ENCODE results near the gene KLF16. TPM values are rescaled to one million over a fixed set of nuclear protein-coding genes. Genes with fewer than 3 reads are reported as not detected.

The KLF16 gene
- total RNA-seq, 1 donor from 2014 or later, result 3.3 TPM

DNA sequence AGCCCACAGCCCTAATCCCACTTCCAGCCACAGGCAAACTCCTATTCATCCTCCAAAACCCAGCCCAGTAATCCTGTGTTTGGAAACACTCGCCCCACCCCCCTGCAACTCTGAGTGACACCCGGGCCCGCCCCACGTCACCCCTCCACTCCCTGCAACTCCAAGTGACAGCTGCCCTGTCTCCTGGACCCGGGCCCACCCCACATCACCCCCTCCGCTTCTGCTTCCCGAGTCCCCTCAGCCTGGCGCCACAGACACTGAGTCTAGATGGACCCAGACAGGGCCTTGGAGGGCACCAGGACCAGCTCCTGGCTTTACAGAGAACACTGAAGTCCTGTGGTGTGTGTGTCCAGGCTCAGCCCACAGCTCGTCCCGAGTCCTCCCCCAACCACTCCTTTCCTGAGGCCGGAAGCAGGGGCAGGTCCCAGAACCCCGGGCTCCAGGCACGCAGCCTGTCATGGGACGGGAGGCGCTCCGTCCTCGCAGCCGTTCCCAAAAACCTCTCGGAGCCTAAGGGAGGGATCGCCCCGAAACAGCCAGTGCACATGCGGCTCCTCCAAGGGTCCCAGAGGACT is 22.8 kb downstream of the KLF16 start:
- DNase-seq, result no peak

DNA sequence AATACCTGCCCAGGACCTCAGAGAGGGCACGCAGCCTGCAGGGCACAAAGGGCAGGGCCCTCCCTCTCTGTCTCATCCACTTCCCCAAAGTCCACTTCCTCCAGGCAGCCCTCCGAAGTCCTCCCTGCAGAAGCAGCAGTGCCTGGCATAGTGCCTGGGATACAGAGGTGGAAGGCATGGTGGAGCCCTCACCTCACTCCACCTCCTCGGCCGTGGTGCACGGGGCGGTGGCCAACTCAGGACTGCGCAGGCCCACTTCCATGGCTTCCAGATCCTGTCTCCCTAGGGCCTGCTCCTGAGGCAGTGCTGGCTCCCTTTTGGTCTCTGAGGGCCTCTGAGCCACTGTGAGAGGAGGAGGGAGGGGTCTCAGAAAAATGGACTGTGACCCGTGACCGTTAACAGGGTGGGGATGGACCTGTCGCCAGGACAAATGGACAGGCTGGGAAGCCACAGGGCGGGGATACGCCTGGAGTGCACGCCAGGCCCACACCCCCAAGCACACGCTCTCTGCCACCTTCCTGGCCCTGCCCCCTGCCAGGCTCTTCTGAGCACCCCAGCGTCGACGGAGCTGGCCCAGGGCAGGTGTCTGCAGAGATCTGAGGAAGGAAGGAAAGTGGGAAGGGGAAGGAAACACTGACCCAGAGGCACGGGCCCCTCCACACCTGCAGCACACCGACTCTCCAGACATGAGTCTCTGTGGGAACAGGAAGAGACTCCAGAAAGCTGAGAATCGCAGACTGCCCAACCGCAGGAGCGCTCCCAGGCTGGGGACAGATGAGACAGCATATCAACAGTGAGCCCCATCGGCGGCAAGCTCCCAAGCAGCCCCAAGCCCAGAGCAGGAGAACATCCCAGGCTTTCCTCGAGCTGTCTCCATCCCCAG is 23.5 kb downstream of the KLF16 start:
- no peak for DNase-seq

DNA sequence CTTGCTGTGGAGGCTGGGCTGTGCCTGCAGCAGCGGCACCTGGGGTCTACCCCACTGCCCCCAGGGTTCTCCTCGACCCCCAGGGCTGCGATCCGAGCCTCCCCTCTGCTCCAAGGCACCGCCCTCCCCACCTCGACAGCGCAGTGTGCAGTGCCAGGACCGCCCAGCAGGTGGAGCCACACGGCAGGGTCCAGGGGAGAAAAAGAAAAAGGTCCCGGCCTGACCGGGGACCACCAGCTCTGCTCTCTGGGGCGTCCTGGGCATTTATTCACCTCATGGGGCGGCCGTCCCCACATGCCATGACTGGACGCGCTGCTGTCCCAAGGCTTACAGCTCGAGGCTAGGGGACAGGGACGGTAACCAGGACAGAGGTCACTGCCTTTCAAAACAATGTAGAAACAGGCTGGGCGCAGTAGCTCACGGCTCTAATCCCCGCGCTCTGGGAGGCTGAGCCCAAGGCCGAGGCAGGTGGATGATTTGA is 25.7 kb downstream of the KLF16 start:
- no peak for DNase-seq

DNA sequence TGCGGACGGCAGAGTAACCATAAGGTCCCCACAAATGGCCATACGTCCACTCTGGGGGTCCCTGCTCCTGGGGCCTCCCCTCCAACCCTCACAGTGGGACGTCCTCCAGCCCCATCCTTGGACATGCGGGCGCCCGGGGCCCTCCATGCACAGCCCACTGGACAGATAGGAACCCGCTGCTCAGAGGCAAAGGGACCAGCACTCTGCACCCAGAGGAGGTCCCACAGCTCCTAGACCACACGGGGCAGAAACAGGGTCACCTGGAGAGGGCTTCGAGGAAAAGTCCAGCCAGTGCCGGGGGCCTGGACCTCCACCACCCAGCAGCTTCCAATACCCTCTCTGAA is 26.2 kb downstream of the KLF16 start:
- no peak for DNase-seq

DNA sequence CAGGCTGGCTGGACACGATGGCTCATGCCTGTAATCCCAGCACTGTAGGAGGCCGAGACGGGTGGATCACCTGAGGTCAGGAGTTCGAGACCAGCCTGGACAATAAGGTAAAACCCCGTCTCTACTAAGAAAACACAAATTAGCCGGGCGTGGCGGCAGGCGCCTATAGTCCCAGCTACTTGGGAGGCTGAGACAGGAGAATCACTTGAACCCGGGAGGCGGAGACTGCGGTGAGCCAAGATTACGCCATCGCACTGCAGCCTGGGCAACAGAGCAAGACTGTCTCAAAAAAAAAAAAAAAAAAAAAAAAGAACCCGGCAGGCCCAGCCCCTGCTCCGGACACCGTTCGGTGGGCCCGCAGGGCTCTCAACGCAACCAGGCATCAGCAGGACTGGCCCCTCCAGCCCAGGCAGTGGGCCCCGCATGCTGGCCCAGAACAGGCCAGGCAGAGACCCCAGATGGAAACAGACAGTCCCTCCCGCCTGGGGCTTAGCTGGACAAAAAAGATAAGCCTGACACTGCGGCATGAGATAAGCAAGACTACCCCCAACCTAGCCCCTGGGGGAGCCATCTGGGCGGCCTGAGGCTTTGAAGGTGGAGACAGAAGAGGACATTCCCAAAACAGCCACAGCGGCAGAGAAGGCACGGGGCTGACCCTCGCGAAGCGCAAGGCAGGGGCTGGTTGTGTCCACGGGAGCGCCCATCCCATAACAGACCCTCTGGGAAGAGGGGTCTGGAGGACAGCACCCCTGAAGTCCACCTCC is 26.7 kb downstream of the KLF16 start:
- no peak for DNase-seq

DNA sequence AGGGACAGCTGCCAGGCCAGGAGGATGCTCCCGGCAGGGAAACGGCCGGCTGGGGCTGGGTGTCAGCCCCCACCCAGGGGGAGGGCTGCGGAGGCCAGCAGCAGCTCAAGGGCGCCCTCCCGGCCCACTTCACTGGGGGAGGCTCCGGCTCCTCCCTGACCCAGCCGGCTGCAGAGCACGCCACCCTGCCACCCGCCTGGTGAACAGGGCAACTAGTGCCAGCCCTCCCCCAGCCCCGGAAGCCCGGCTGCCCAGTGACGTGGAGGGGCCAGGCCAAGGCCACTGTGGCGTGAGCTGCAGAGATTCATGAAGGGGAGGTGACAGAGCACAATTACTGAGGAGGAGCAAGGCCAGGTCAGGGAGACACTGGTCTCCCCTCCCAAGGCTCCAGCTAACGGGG is 29.8 kb downstream of the KLF16 start:
- DNase-seq, result no peak

DNA sequence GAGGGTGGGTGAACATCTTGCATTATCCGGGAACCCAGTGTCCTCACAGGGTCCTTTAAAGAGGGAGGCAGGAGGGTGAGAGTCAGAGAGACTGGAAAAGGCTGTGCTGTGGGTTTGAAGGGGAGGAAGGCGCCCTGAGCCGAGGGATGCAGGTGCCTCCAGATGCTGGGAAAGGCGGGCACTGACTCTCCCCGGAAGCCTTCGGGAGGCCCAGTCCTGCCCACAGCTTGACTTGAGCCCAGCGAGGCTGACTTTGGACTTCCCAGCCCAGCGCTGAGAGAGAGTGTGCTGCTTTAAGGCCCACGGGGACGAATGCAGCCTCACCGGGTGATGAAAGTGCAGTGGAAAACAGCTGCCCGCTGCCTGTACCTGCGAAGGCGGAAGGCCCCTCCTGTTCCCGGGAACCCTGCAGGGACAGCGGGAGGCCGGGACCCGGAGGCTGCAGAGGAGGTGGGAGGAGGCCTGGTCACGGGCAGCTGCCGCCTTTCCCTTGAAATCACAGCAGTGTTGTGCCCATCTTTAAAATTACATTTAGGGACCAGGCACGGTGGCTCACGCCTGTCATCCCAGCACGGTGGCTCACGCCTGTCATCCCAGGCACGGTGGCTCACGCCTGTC is 31.2 kb downstream of the KLF16 start:
- no peak for DNase-seq

DNA sequence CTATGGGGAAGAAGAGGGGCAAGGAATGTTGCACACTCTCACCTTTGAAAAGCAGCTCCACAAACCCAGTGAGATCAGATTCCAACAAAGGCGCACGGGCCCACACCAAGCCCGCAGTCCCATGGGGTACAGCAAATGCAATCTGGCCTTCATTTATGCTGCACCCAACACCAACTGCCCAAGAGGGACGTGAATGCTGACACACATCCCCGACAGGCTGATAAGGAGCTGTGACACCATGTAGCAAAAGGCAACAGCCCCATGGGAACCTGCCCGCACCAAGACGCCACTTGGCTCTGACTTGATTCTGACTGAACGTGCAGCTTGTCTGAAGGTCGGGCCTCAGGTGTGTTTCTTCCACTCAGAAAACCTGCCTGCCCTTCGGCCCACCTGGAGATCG is 32.4 kb downstream of the KLF16 start:
- no peak for DNase-seq

DNA sequence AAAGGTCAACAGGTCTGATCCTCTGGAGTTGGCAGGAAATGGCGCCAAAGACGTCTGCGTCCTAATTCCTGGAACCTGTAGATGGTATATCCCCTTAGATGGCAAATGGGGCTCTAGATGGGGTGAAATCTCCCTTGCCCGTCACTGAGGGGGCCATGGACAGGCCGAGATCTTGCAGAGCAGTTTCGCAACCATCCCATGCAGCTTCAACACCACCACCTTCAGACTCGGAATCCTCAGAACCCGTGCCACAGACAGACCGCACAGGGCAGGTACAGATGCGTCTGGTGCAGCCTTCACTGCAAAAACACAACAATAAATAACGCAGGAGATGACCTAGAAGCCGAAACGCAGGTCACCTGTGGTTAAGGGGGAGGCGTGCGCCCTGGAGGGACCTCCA is 32.8 kb downstream of the KLF16 start:
- no peak for DNase-seq

DNA sequence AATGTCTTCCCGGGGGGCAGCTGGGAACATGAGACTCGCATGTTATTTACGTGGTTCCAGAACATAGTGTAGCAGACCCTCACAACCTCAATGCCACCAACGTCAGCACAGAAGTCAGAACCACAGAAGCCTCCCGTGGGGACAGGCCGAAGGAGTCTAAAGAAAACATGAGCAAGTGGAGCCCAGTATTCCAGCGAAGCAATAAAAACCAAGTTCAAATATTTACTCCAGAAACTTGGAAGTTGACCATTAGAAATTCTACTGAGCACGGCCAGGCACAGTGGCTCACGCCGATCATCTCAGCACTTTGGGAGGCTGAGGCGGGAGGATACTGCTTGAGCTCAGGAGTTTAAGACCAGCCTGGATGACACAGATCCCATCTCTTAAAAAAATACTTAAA is 33.4 kb downstream of the KLF16 start:
- no peak for DNase-seq

DNA sequence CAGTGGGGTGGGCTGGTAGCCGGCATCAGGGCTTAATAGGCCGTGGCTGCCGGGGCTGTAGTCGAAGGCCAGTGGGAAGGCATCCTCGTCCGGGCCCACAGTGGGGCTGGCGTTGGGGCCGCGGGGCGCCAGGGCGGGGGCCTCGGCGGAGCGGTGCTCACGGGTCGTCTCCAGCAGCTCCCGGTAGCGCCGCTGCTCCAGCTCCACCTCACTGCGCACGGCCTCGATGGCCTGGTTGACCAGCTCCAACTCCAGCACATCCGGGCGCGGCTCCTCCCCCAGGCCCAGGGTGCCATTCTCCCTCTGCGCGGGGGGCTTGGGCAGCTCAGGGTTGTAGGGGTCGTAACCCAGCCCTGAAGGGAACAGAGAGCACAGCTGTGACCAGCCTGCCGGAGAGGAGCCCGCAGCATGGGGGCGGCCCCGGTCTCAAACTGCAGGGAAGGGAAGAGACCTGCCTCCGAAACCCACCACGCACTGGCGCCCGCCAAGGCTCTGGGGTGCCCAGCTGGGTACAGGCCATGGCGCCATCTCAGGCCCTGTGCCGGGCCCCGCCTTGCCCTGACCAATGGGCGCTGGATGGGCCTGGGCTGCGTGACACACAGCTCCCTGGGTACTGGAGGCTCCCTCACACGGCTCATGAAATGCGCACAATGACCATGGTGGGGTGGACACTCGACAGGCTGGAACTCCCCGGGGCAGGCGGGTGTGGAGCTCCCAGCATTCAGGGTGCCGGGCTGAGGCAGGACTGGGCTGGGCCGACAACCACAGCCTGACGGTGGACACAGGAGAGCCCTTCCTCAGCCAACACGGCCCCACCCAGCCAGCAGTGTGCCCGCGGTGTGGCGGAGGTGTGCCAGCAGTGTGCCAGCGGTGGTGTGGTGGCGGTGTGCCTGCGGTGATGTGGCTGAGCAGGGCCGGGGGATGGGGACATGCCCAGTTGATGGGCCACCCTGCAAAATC is 34.8 kb downstream of the KLF16 start:
- no peak for DNase-seq

DNA sequence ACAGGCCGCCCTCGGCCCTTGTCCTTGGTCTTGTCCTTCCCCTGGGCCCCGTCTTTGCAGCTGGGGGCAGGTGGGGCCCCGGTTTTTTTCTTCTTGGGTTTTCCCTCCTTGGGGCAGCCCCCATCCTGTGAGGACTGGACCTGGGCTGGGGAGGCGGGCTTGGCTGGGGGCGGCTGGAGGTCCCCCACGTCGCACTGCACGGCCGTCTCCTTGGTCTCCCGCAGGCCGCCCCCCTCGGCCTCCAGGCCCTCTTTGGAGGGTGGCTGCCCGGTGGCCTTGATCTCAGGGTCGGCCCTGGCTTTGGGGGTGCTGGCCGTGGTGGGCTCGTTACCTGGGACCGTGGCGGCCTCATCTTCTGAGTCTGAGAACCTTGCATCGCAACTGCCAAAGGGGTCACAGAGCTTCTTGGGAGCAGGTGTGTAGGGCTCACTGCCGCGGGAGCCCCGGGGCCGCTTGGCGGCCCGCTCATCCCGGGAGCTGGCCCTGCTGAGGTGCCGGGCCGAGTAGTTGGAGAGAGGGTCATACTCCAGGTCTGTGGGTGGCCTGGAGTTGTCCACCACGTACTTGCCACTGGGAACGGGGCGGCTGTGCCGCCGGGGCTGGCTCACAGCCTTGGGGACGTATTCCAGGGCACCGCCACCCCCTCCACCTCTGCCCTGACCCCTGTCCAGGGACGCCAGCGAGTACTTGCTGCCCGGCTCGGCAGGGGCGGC is 35.7 kb downstream of the KLF16 start:
- DNase-seq, result no peak

DNA sequence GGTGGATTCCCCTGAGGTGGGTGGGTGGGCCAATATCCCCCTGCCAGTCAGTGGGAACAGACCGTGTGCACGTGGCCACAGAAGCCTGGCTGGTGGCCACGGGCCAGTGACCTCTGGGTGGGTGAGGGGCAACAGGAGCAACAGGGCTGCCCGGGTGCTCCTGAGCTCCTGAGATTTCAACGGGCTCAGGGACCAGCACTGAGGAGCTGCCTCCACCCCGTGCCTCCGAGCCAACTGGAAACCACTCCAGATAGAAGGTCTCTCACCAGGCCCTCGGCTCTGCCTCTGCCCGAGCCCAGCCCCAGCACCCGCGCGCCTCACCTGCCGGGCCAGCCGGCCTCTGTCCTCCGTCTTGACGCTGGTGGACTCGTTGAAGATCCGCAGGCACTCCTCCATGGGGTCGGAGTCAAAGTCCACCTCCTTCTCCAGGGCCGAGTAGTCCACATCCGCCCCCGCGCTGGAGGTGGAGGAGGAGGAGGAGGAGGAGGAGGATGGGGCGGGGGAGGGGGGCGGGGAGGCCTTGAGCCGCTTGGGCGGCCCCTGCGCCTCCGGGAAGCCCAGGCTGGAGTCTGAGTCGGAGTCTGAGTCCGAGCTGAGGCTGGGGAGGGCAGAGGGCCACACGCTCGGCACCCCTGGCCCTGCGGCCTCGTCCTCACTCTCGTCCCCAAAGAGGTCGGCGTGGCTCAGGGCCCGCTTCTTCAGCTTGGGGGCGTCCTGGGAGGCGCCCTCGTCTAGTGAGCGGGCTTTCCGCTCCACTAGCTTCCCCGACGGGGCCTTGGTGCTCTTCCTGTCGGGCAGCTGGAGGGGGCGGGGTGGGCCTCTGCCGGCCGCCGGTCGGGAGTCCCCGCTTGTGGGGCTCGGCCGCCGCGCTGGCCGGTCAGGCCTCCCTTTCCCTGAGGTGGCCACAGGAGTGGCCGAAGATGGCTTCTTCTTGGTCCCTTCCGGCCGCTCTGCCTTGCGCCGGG is 36.5 kb downstream of the KLF16 start:
- no peak for DNase-seq

DNA sequence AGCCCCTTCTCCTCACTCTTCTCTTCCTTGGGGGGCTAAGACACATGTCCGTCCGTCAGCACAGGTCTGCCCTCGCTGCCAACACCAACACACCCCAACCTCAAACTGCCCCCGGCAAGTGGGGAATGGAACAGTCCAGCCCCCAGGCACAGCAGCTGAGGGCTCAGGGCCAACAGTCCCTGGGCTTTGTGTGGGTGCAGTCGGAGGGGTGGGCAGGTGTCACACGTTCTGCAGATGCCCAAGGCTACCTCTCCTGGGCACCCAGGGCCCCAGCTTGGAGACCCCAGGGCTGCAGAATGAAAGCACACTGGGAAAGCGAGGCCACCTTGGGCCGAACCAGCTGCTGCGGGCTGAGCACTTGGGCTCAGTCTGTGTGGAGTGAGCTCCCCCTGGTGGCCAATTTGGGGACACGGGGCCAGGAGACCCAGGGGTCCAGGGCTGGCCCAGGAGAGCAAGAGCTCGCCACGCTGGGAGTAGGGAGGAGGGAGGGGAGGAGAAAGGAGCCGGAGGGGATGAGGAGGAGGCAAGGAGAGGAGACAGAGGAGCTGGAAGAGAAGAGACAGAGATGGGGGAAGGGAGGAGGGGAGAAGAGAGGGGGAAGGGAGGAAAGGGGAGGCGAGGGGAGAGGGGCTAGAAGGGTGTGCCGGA is 37.3 kb downstream of the KLF16 start:
- DNase-seq, result peak; percentile 35

DNA sequence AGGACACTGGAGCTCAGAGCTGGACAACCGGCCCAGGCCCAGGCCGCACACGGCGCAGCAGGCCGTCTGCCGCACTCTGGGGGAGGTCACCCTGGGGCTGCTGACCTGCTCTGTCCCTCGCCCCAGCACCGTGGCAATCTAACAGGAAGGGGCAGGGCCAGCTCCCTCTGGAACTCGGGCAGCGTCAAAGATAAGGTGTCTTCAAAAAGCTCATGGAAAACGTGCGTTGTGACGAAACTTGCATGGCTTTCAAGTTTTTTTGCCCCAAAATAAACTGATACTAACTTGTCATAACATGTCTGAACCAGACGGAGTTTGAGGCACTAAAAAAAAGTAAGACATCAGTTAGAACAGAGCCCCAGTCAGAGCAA is 39.1 kb downstream of the KLF16 start:
- DNase-seq, result no peak

DNA sequence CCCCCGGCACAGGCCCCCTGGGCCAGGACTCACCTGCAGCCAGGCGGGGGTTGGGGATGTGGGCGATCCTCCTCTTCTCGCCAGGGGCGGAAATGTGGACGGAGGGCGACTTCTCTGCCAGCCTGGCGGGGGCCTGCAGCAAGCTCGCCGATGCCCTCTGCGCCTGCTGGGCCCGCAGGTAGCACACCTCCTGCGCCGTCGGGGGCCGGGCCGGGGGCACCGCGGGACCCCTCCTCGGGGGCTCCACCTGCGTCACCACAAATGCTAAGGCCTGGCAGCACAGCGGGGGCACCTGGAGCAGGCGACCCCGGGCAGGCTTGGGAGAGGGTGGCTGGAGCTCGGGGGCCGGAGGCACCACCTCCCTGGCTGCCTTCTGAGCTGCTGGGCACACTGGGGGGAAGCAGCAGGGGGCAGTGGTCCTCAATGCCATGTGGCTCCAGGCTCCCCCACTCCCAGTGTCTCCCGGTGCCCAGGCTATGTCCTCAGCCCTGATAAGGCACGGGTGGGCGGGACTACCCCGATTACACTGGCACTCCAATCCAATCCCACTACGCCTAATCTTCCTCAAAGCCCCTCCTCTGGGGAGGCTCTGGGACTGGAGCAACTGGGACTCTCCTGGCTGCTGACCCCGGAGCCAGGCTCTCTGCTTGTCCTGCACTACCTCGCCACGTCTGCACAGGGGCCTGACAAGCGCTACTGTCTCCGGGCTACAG is 39.7 kb downstream of the KLF16 start:
- no peak for DNase-seq

DNA sequence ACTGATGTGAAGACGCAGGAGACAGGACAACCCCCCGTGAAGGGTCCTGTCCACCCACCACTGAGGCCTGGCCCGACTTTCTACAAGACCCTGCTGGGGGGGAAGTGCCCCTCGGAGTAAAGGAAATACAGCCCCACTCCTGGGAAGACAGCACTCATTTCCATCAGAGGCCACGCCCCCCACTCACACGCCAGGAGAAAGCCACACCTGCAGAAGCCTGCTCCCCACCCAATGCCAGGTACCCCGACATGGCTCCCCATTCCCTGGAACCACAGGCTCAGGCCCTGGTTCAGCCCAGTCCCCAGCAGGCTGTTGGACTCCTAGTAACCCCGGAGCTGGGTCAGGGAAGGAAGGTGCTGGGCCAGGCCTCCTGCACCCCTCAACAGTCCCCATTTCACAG is 40.4 kb downstream of the KLF16 start:
- DNase-seq, result no peak

DNA sequence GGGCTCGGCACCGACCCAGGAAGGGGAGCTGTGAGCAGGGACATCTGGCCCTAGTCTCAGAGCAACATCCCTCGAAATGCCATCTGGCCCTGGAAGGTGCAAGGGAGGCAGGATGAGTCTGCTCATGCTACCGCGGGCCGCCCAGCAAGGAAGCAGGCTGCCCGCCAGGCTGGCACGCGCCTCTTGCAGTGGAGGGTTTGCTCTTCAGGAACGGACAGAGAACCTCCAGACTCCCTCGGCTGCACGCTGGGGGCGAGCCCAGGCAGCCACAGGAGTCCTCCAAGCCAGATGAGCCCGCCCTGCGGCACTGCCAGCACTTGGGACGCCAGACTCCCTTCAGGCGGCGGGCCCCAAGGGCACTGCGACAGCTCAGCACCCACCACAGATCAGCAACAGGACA is 41.2 kb downstream of the KLF16 start:
- DNase-seq, result no peak

Data from occipital lobe (tissue), 2 donors.